Central memory CD8-positive, alpha-beta T cell (primary cell): ENCODE results near the gene CYP4B1.
"Not testable (repeated sequence)": the region's sequence is repeated elsewhere in the genome, so short reads cannot be mapped to it uniquely, and the experiment has no call there.

Experiments used
- ATAC-seq: fragments of 150-1000 bp; cut with Tn5 transposase; replicated peaks from 2 replicates; pipeline ENCODE4 v1.10.0; 2022; ENCODE audit warnings: mild to moderate bottlenecking, moderate FRiP score, moderate number of reproducible peaks; ENCODE audit not compliant: poor library complexity, severe bottlenecking; ENCODE audit errors: extremely low read depth
- DNase-seq, 2 donors: peaks; one replicate each; pipeline ENCODE4 v3.0.0; 2021; ENCODE audit warnings: low spot score in 2 of 2
- H3K27ac Mint-ChIP-seq: one replicate; pipeline ENCODE4 v1.8.0; 2022; ENCODE audit warnings: low read depth, mild to moderate bottlenecking, moderate library complexity, mixed read lengths
- H3K27me3 Mint-ChIP-seq: one replicate; pipeline ENCODE4 v1.8.0; 2022; ENCODE audit warnings: mixed read lengths
- H3K36me3 Mint-ChIP-seq: one replicate; pipeline ENCODE4 v1.8.0; 2022; ENCODE audit warnings: mild to moderate bottlenecking, moderate library complexity, mixed read lengths; ENCODE audit not compliant: insufficient read depth
- H3K4me1 Mint-ChIP-seq: one replicate; pipeline ENCODE4 v1.8.0; 2022; ENCODE audit warnings: mixed read lengths
- H3K4me3 Mint-ChIP-seq: one replicate; pipeline ENCODE4 v1.8.0; 2022; ENCODE audit warnings: mild to moderate bottlenecking, moderate library complexity, mixed read lengths
- H3K9me3 Mint-ChIP-seq: one replicate; pipeline ENCODE4 v1.8.0; 2022; ENCODE audit warnings: mixed read lengths

CYP4B1 gene

GRCh38 chr1:46768445-46768844 is 30.4 kb upstream of the CYP4B1 start:
- Mint-ChIP-seq H3K4me3 (no peak overlapping the region), H3K9me3 (peaks cover 18% of the 10 kb centered on the region), H3K27me3 (peaks cover 58% of the 10 kb centered on the region), H3K4me1 (peaks cover 6% of the 10 kb centered on the region), H3K36me3 (no peaks in the 10 kb centered on the region), H3K27ac (no peak overlapping the region)
- ATAC-seq (no peak), DNase-seq (no peak)

GRCh38 chr1:46769028-46769740 is 29.7 kb upstream of the CYP4B1 start:
- ATAC-seq (no peak), DNase-seq (no peak)
- H3K9me3 Mint-ChIP-seq: peaks cover 18% of the 10 kb centered on the region
- H3K27me3 Mint-ChIP-seq: peaks cover 52% of the 10 kb centered on the region
- H3K4me1 Mint-ChIP-seq: peaks cover 6% of the 10 kb centered on the region
- H3K27ac Mint-ChIP-seq: no peak overlapping the region
- H3K36me3 Mint-ChIP-seq: no peaks in the 10 kb centered on the region
- H3K4me3 Mint-ChIP-seq: no peak overlapping the region

GRCh38 chr1:46770541-46770940 is 28.3 kb upstream of the CYP4B1 start:
- ATAC-seq (no peak), DNase-seq (no peak)
- Mint-ChIP-seq H3K36me3 (peaks cover 2% of the 10 kb centered on the region), H3K27ac (no peak overlapping the region), H3K4me3 (no peak overlapping the region), H3K27me3 (peaks cover 52% of the 10 kb centered on the region), H3K4me1 (peaks cover 6% of the 10 kb centered on the region), H3K9me3 (peaks cover 18% of the 10 kb centered on the region)

- ATAC-seq (no peak), DNase-seq (no peak)
- no peak overlapping the region for H3K27ac Mint-ChIP-seq
- peaks cover 2% of the 10 kb centered on the region for H3K36me3 Mint-ChIP-seq
- H3K4me3 Mint-ChIP-seq: no peak overlapping the region
- peaks cover 18% of the 10 kb centered on the region for H3K9me3 Mint-ChIP-seq
- peaks cover 6% of the 10 kb centered on the region for H3K4me1 Mint-ChIP-seq
- peaks cover 47% of the 10 kb centered on the region for H3K27me3 Mint-ChIP-seq
Measured at GRCh38 chr1:46772571-46772970, 26.3 kb upstream of the CYP4B1 start.

GRCh38 chr1:46774297-46774696 is 24.5 kb upstream of the CYP4B1 start:
- H3K4me1 Mint-ChIP-seq: peaks cover 6% of the 10 kb centered on the region
- peaks cover 2% of the 10 kb centered on the region for H3K36me3 Mint-ChIP-seq
- ATAC-seq (no peak), DNase-seq (no peak)
- H3K9me3 Mint-ChIP-seq: peaks cover 18% of the 10 kb centered on the region
- no peak overlapping the region for H3K4me3 Mint-ChIP-seq
- peaks cover 31% of the 10 kb centered on the region for H3K27me3 Mint-ChIP-seq
- no peak overlapping the region for H3K27ac Mint-ChIP-seq

- ATAC-seq, H3K4me3 Mint-ChIP-seq, DNase-seq, H3K9me3 Mint-ChIP-seq, H3K4me1 Mint-ChIP-seq, H3K27ac Mint-ChIP-seq, H3K36me3 Mint-ChIP-seq: not testable (repeated sequence)
- H3K27me3 Mint-ChIP-seq: peaks cover 24% of the 10 kb centered on the region
Measured at GRCh38 chr1:46778456-46778855, 20.4 kb upstream of the CYP4B1 start.

GRCh38 chr1:46784666-46785065 is 14.2 kb upstream of the CYP4B1 start:
- no peak for DNase-seq
- Mint-ChIP-seq H3K9me3 (no peaks in the 10 kb centered on the region), H3K27me3 (peaks cover 54% of the 10 kb centered on the region)

GRCh38 chr1:46788634-46789033 is 10.2 kb upstream of the CYP4B1 start:
- H3K27me3 Mint-ChIP-seq: peaks cover 66% of the 10 kb centered on the region
- H3K4me1 Mint-ChIP-seq, H3K27ac Mint-ChIP-seq, DNase-seq, H3K36me3 Mint-ChIP-seq, H3K9me3 Mint-ChIP-seq, ATAC-seq, H3K4me3 Mint-ChIP-seq: not testable (repeated sequence)

More at GRCh38 chr1:46784666-46785065, 14.2 kb upstream of the CYP4B1 start:
- Mint-ChIP-seq H3K27ac (no peak overlapping the region), H3K4me3 (no peak overlapping the region), H3K4me1 (peaks cover 8% of the 10 kb centered on the region), H3K36me3 (no peaks in the 10 kb centered on the region)
- no peak for ATAC-seq

GRCh38 chr1:46790446-46791101 is 8.3 kb upstream of the CYP4B1 start:
- no peaks in the 10 kb centered on the region for H3K36me3 Mint-ChIP-seq
- DNase-seq (no peak), ATAC-seq (no peak)
- no peak overlapping the region for H3K4me3 Mint-ChIP-seq
- no peaks in the 10 kb centered on the region for H3K4me1 Mint-ChIP-seq
- H3K27ac Mint-ChIP-seq: no peak overlapping the region
- no peaks in the 10 kb centered on the region for H3K9me3 Mint-ChIP-seq
- peaks cover 70% of the 10 kb centered on the region for H3K27me3 Mint-ChIP-seq

- DNase-seq: no peak
- Mint-ChIP-seq H3K4me3 (no peak overlapping the region), H3K4me1 (no peaks in the 10 kb centered on the region), H3K9me3 (no peaks in the 10 kb centered on the region), H3K27ac (no peak overlapping the region), H3K27me3 (peaks cover 76% of the 10 kb centered on the region), H3K36me3 (no peaks in the 10 kb centered on the region)
- ATAC-seq: no peak
Measured at GRCh38 chr1:46793126-46793525, 5.7 kb upstream of the CYP4B1 start.

- Mint-ChIP-seq H3K4me1 (no peaks in the 10 kb centered on the region), H3K27ac (no peak overlapping the region), H3K9me3 (no peaks in the 10 kb centered on the region), H3K36me3 (peaks cover 2% of the 10 kb centered on the region), H3K27me3 (peaks cover 59% of the 10 kb centered on the region), H3K4me3 (no peak overlapping the region)
- no peak for ATAC-seq
- no peak for DNase-seq
Measured at GRCh38 chr1:46797696-46798470, 963 bp upstream of the CYP4B1 start.

- H3K27ac Mint-ChIP-seq: no peak overlapping the region
- no peak for DNase-seq
- no peak overlapping the region for H3K4me3 Mint-ChIP-seq
- no peaks in the 10 kb centered on the region for H3K4me1 Mint-ChIP-seq
- H3K9me3 Mint-ChIP-seq: no peaks in the 10 kb centered on the region
- peaks cover 50% of the 10 kb centered on the region for H3K27me3 Mint-ChIP-seq
- H3K36me3 Mint-ChIP-seq: peaks cover 2% of the 10 kb centered on the region
- ATAC-seq: no peak
Measured at GRCh38 chr1:46800742-46801141, 1.9 kb downstream of the CYP4B1 start.
